Measurements from ENCODE around the gene SLC16A8.

Gene SLC16A8

DNA sequence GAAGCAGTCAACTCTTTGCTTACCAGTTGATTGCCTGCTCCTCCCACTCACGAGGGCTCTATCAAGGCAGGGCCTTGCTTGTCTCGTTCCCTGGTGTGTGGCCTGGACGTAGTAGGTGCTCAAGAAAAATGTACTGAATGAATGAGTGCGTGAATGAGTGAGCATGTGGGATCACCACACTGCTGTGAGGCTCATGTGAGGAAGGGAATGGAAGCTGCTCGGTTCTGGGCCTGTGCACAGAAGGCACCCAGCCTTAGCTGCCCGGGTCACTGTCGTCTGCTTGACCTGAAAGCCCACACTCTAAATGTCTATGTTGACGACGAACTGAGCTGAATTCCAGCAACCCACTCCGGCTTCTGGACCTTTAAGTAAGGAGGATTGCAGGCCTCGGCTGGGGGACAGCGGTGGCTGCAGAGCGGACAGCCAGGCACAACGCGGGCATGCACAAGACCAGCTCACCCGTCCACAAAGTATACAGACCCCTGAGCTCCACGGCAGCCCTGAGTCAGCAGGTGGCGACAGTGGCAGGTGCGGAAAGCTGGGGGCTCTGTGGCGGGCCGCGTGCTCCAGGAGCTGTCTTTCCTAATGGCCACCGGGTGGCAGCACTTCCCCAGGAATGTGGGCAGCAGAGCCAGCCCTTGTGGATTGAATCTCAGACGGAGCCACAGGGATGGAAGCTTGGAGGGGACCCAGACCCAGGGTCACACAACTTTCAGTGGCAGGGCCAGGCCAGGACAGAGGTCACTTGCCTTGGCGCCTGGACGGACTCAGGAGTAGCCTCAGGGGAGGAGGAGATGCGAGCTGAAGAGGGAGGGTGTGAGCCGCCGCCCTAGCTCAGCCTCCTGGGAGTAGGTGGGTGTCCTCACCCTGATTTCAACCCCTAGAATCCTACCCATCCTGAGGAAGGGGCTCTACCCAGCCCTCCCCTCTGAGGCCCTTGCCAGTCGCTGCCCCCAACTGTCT, 31.8 kb downstream of the SLC16A8 start:
- no peaks in the 10 kb centered on the region for H3K36me3 ChIP-seq (ENCODE audit: control insufficient read depth in 2 of 2, insufficient read depth in 1 of 2, low read length in 2 of 2)
- CTCF ChIA-PET = interaction anchor here (0.5 to 5.3 kb wide), 114 partner anchors 8 to 1478 kb away, joined by 3 to 74 read pairs (median 4); partner anchors contain the start of genes BAIAP2L2, DMC1, MAFF and MICALL1
- H3K4me3 ChIP-seq (ENCODE audit: low read depth, low read length) = no peak overlapping the region
- POLR2A ChIA-PET = interaction anchor here (0.7 to 1.3 kb wide), 5 partner anchors 18 to 629 kb away, joined by 3 to 9 read pairs (median 5); partner anchors contain the start of genes DMC1, KDELR3 and TOMM22
- H3K4me1 ChIP-seq (ENCODE audit: control insufficient read depth, insufficient read depth, low read length) = no peaks in the 10 kb centered on the region
- no peaks in the 10 kb centered on the region for H3K9me3 ChIP-seq (ENCODE audit: control insufficient read depth, insufficient read depth, low read depth, low read length)
- H3K27ac ChIP-seq (ENCODE audit: extremely low read depth, low read depth, low read length) = no peak overlapping the region
- 0 out of 2 replicates have a peak, but pooled peaks have one; percentile 23 for TF ChIP-seq ZXDB (tag by site-specific recombination; IDR thresholded peaks at IDR 0.05)
- TF ChIP-seq, protein P1, sequence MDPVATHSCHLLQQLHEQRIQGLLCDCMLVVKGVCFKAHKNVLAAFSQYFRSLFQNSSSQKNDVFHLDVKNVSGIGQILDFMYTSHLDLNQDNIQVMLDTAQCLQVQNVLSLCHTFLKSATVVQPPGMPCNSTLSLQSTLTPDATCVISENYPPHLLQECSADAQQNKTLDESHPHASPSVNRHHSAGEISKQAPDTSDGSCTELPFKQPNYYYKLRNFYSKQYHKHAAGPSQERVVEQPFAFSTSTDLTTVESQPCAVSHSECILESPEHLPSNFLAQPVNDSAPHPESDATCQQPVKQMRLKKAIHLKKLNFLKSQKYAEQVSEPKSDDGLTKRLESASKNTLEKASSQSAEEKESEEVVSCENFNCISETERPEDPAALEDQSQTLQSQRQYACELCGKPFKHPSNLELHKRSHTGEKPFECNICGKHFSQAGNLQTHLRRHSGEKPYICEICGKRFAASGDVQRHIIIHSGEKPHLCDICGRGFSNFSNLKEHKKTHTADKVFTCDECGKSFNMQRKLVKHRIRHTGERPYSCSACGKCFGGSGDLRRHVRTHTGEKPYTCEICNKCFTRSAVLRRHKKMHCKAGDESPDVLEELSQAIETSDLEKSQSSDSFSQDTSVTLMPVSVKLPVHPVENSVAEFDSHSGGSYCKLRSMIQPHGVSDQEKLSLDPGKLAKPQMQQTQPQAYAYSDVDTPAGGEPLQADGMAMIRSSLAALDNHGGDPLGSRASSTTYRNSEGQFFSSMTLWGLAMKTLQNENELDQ (tag by site-specific recombination; IDR thresholded peaks at IDR 0.05; ENCODE audit: low read depth) = no peak
- TF ChIP-seq WT1 (tag by site-specific recombination; IDR thresholded peaks at IDR 0.05) = 0 out of 2 replicates have a peak, but pooled peaks have one; percentile 24
- TF ChIP-seq TRIM28 (IDR thresholded peaks at IDR 0.05; ENCODE audit: borderline replicate concordance, low read length) = no peak; the same call in 1 of the 2 replicates
- 0 out of 2 replicates have a peak, but pooled peaks have one; percentile 33 for TF ChIP-seq ZBTB8A (tag by site-specific recombination; IDR thresholded peaks at IDR 0.05)
- TF ChIP-seq ZBTB7A (tag by site-specific recombination; IDR thresholded peaks at IDR 0.05; ENCODE audit: low read depth) = no peak
- TF ChIP-seq EGR2 (tag by site-specific recombination; IDR thresholded peaks at IDR 0.05; ENCODE audit: low read depth) = peak; percentile 3; the same call in 1 of the 2 replicates
- TF ChIP-seq, protein P2, sequence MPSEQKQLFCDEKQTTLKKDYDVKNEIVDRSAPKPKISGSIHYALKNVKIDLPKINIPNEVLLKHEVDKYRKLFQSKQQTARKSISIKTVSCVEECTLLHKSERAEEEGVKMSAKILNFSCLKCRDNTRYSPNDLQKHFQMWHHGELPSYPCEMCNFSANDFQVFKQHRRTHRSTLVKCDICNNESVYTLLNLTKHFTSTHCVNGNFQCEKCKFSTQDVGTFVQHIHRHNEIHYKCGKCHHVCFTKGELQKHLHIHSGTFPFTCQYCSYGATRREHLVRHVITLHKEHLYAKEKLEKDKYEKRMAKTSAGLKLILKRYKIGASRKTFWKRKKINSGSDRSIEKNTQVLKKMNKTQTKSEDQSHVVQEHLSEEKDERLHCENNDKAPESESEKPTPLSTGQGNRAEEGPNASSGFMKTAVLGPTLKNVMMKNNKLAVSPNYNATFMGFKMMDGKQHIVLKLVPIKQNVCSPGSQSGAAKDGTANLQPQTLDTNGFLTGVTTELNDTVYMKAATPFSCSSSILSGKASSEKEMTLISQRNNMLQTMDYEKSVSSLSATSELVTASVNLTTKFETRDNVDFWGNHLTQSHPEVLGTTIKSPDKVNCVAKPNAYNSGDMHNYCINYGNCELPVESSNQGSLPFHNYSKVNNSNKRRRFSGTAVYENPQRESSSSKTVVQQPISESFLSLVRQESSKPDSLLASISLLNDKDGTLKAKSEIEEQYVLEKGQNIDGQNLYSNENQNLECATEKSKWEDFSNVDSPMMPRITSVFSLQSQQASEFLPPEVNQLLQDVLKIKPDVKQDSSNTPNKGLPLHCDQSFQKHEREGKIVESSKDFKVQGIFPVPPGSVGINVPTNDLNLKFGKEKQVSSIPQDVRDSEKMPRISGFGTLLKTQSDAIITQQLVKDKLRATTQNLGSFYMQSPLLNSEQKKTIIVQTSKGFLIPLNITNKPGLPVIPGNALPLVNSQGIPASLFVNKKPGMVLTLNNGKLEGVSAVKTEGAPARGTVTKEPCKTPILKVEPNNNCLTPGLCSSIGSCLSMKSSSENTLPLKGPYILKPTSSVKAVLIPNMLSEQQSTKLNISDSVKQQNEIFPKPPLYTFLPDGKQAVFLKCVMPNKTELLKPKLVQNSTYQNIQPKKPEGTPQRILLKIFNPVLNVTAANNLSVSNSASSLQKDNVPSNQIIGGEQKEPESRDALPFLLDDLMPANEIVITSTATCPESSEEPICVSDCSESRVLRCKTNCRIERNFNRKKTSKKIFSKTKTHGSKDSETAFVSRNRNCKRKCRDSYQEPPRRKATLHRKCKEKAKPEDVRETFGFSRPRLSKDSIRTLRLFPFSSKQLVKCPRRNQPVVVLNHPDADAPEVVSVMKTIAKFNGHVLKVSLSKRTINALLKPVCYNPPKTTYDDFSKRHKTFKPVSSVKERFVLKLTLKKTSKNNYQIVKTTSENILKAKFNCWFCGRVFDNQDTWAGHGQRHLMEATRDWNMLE (tag by site-specific recombination; conservative IDR thresholded peaks at IDR 0.05; ENCODE audit: low read depth) = no peak
- TF ChIP-seq GLI2 (tag by site-specific recombination; IDR thresholded peaks at IDR 0.05; ENCODE audit: borderline replicate concordance, low read depth) = no peak
- TF ChIP-seq, protein P3, sequence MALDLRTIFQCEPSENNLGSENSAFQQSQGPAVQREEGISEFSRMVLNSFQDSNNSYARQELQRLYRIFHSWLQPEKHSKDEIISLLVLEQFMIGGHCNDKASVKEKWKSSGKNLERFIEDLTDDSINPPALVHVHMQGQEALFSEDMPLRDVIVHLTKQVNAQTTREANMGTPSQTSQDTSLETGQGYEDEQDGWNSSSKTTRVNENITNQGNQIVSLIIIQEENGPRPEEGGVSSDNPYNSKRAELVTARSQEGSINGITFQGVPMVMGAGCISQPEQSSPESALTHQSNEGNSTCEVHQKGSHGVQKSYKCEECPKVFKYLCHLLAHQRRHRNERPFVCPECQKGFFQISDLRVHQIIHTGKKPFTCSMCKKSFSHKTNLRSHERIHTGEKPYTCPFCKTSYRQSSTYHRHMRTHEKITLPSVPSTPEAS (tag by site-specific recombination; IDR thresholded peaks at IDR 0.05) = no peak
- TF ChIP-seq, protein P4, sequence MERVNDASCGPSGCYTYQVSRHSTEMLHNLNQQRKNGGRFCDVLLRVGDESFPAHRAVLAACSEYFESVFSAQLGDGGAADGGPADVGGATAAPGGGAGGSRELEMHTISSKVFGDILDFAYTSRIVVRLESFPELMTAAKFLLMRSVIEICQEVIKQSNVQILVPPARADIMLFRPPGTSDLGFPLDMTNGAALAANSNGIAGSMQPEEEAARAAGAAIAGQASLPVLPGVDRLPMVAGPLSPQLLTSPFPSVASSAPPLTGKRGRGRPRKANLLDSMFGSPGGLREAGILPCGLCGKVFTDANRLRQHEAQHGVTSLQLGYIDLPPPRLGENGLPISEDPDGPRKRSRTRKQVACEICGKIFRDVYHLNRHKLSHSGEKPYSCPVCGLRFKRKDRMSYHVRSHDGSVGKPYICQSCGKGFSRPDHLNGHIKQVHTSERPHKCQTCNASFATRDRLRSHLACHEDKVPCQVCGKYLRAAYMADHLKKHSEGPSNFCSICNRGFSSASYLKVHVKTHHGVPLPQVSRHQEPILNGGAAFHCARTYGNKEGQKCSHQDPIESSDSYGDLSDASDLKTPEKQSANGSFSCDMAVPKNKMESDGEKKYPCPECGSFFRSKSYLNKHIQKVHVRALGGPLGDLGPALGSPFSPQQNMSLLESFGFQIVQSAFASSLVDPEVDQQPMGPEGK (tag by site-specific recombination; IDR thresholded peaks at IDR 0.05) = peak; percentile 88
- TF ChIP-seq, protein P5, sequence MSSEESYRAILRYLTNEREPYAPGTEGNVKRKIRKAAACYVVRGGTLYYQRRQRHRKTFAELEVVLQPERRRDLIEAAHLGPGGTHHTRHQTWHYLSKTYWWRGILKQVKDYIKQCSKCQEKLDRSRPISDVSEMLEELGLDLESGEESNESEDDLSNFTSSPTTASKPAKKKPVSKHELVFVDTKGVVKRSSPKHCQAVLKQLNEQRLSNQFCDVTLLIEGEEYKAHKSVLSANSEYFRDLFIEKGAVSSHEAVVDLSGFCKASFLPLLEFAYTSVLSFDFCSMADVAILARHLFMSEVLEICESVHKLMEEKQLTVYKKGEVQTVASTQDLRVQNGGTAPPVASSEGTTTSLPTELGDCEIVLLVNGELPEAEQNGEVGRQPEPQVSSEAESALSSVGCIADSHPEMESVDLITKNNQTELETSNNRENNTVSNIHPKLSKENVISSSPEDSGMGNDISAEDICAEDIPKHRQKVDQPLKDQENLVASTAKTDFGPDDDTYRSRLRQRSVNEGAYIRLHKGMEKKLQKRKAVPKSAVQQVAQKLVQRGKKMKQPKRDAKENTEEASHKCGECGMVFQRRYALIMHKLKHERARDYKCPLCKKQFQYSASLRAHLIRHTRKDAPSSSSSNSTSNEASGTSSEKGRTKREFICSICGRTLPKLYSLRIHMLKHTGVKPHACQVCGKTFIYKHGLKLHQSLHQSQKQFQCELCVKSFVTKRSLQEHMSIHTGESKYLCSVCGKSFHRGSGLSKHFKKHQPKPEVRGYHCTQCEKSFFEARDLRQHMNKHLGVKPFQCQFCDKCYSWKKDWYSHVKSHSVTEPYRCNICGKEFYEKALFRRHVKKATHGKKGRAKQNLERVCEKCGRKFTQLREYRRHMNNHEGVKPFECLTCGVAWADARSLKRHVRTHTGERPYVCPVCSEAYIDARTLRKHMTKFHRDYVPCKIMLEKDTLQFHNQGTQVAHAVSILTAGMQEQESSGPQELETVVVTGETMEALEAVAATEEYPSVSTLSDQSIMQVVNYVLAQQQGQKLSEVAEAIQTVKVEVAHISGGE (tag by site-specific recombination; conservative IDR thresholded peaks at IDR 0.05; ENCODE audit: low read depth) = no peak
- TF ChIP-seq ZEB2 (tag by site-specific recombination; IDR thresholded peaks at IDR 0.05) = peak; percentile 47; the same call in 1 of the 2 replicates
- TF ChIP-seq ZNF664 (tag by site-specific recombination; IDR thresholded peaks at IDR 0.05) = peak; percentile 96
- TF ChIP-seq ZFP41 (tag by site-specific recombination; IDR thresholded peaks at IDR 0.05; ENCODE audit: borderline replicate concordance) = no peak
- TF ChIP-seq ZNF302 (tag by site-specific recombination; IDR thresholded peaks at IDR 0.05; ENCODE audit: low read depth) = no peak
- TF ChIP-seq ZNF501 (tag by site-specific recombination; IDR thresholded peaks at IDR 0.05) = no peak
- TF ChIP-seq ZNF366 (tag by site-specific recombination; conservative IDR thresholded peaks at IDR 0.05) = no peak
- no peak for TF ChIP-seq KLF9 (tag by site-specific recombination; IDR thresholded peaks at IDR 0.05; ENCODE audit: low read depth)
- TF ChIP-seq ZNF24 (tag by site-specific recombination; IDR thresholded peaks at IDR 0.05) = 0 out of 2 replicates have a peak, but pooled peaks have one; percentile 24
- no peak for TF ChIP-seq ZNF114 (tag by site-specific recombination; IDR thresholded peaks at IDR 0.05)

Data from HEK293 (cell line).